Right lobe of liver (tissue), 4 donors: Measurements from ENCODE around the gene TMEM144.

Experiments used
- POLR2A ChIP-seq: fragments of 450-650 bp; IDR thresholded peaks from one replicate; pipeline ENCODE4 v1.6.1; 2017; ENCODE audit warnings: antibody characterized with exemption, mild to moderate bottlenecking
- TF ChIP-seq, protein P1 (sequence below), 4 donors: fragments of 200-600 bp in 3 of 4; fragments of 450-650 bp in 1 of 4; IDR thresholded peaks; one replicate each; pipeline versions ENCODE4 v1.5.1 to v1.8.0; 2016 to 2022; ENCODE audit warnings: antibody characterized with exemption in 4 of 4, mild to moderate bottlenecking in 2 of 4
- donor health status: DM: no; HTN: no; CAD: no.
- donor health status: DM: no; HTN: no; CAD: no.
- donor health status: DM: no; HTN: yes; CAD: no.

DNA sequence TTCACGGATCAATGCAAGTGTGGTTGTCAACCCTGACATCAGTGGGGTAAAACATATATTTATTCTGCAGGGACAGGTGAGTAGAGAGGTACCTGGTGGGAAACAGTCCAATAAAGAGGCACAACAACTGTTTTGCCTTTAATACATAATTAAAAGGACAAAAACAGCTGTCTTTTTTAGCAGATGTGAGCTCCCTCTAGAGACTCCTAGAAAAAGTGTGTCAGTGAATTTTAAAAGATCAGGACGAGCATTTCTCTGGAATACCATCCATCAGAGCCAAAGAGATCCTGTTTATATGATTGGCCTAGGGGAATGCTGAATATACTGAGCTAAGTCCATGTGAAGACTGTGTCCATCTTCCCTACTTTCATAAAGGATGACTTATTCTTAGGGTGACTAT is 58.3 kb downstream of the TMEM144 start:
- TF ChIP-seq, protein P1, sequence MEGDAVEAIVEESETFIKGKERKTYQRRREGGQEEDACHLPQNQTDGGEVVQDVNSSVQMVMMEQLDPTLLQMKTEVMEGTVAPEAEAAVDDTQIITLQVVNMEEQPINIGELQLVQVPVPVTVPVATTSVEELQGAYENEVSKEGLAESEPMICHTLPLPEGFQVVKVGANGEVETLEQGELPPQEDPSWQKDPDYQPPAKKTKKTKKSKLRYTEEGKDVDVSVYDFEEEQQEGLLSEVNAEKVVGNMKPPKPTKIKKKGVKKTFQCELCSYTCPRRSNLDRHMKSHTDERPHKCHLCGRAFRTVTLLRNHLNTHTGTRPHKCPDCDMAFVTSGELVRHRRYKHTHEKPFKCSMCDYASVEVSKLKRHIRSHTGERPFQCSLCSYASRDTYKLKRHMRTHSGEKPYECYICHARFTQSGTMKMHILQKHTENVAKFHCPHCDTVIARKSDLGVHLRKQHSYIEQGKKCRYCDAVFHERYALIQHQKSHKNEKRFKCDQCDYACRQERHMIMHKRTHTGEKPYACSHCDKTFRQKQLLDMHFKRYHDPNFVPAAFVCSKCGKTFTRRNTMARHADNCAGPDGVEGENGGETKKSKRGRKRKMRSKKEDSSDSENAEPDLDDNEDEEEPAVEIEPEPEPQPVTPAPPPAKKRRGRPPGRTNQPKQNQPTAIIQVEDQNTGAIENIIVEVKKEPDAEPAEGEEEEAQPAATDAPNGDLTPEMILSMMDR (IDR thresholded peaks at IDR 0.05) = no peak
- no peak for TF ChIP-seq POLR2A
